Coronary artery (tissue), 2 donors: ENCODE results near the gene TTC1.

Experiments
- DNase-seq: peaks from one replicate; pipeline ENCODE4 v3.0.0-alpha.2; 2017; ENCODE audit warnings: low spot score
- H3K27ac ChIP-seq, 2 donors: fragments of 200-600 bp; sonication (generic); one replicate each; pipeline ENCODE4 v1.5.1; 2016 to 2019
- H3K4me3 ChIP-seq: fragments of 200-600 bp; sonication (generic); 2 replicates; pipeline ENCODE4 v1.5.1; 2016; ENCODE audit warnings: mild to moderate bottlenecking, moderate library complexity
- TF ChIP-seq, protein P1 (sequence below): fragments of 200-600 bp; sonication (generic); IDR thresholded peaks from one replicate; pipeline ENCODE4 v1.5.1; 2019; ENCODE audit warnings: antibody characterized with exemption

TTC1 gene

DNA sequence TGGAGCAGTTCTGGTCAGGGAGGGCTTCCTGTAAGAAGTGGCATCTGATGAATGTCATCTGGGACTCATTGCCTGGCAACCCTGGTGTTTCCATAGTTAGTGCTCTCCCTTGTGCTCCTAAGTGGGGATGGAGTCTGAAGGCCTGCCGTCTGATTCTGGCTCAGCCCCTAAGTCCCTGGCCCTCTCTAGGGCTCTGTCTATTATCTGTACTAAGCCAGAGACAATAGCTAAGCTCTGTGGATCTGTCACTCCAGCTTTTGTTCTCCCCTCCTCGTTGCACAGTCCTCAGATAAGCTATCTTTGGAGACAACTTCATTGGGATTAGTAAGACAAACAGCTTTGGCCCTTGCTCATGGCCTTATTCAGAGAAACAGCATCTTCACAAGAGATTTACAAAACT, 30.6 kb upstream of the TTC1 start:
- H3K4me3 ChIP-seq = no peak overlapping the region
- H3K27ac ChIP-seq = no peak overlapping the region
- DNase-seq = no peak
- TF ChIP-seq, protein P1, sequence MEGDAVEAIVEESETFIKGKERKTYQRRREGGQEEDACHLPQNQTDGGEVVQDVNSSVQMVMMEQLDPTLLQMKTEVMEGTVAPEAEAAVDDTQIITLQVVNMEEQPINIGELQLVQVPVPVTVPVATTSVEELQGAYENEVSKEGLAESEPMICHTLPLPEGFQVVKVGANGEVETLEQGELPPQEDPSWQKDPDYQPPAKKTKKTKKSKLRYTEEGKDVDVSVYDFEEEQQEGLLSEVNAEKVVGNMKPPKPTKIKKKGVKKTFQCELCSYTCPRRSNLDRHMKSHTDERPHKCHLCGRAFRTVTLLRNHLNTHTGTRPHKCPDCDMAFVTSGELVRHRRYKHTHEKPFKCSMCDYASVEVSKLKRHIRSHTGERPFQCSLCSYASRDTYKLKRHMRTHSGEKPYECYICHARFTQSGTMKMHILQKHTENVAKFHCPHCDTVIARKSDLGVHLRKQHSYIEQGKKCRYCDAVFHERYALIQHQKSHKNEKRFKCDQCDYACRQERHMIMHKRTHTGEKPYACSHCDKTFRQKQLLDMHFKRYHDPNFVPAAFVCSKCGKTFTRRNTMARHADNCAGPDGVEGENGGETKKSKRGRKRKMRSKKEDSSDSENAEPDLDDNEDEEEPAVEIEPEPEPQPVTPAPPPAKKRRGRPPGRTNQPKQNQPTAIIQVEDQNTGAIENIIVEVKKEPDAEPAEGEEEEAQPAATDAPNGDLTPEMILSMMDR = no peak

- TF ChIP-seq, protein P1 = no peak
- no peak for DNase-seq
- Histone ChIP-seq H3K4me3 (no peak overlapping the region), H3K27ac (no peak overlapping the region)
Observed at GRCh38 chr5:159982421-159983173, 26.3 kb upstream of the TTC1 start.

DNA sequence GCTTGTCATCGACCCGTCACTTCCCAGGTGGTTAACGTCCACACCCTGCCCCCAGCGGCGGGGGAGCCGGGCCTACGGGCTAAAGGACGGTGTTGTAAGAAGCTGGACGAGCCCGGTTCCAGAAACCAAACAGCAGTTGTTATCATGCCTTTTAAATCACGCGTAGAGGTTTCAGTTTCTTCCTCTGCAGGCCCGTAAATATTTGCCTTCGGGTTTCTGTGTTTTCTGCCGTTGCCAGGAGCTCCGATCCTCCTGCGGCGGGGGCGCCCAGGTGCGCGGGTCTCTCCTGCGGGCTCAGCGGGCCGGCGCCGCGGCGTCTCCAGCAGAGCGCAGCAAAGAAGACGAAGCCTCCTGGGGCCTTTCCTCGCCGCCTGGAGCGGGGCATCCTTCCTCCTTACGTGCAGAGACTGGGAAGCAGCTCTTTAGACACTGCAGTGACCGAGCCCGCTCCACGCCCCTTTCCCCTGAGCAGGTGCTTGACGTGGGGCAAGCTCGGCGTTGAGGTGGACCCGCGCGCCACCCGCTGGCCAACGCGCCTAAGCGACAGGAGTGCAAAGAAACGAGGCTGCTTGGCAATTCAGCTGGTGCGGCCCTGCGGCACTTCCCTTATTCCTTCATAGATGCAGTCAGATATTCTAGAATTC, 21.8 kb upstream of the TTC1 start:
- TF ChIP-seq, protein P1 = peak; percentile 56
- DNase-seq = no peak
- H3K4me3 ChIP-seq = peak overlapping the region; percentile 68
- no peak overlapping the region for H3K27ac ChIP-seq

GRCh38 chr5:159990506-159990905, 18.4 kb upstream of the TTC1 start:
- no peak overlapping the region for H3K4me3 ChIP-seq
- TF ChIP-seq, protein P1 = no peak
- DNase-seq = no peak
- no peak overlapping the region for H3K27ac ChIP-seq

- no peak overlapping the region for H3K4me3 ChIP-seq
- TF ChIP-seq, protein P1 = no peak
- no peak overlapping the region for H3K27ac ChIP-seq
- no peak for DNase-seq
Observed at GRCh38 chr5:159992566-159992965, 16.4 kb upstream of the TTC1 start.

DNA sequence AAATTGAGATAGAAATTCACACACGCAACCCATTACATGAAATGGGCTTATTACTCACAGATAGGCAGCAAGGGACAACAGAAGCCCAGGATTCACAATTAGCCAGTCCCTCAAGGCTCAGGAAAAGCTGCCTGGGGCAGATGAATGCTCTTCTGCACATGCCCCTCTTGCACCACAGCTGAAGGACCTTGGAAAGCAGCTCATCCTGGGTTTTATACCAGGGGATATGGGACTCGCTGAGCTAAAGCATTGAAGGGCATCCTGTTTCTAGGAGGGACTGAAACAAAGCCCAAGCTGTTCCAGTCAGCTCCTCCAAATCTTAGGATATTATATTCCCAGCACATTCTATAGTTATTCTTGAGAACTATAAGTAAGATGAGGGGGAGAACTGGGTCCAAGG, 15.7 kb upstream of the TTC1 start:
- TF ChIP-seq, protein P1 = no peak
- Histone ChIP-seq H3K27ac (no peak overlapping the region), H3K4me3 (no peak overlapping the region)
- DNase-seq = no peak

- H3K4me3 ChIP-seq = no peak overlapping the region
- no peak overlapping the region for H3K27ac ChIP-seq
- no peak for DNase-seq
- TF ChIP-seq, protein P1 = no peak
Observed at GRCh38 chr5:159995907-159996306, 13.0 kb upstream of the TTC1 start.
